Thyroid gland (tissue), 4 donors: ENCODE results near the gene PKNOX2.

Source experiments
- POLR2A ChIP-seq, 2 donors: fragments of 450-650 bp; IDR thresholded peaks; one replicate each; pipeline ENCODE4 v1.6.1; 2017; ENCODE audit warnings: antibody characterized with exemption in 2 of 2, mild to moderate bottlenecking in 2 of 2, moderate library complexity in 1 of 2
- TF ChIP-seq, protein P1 (sequence below), 6 experiments: fragments of 200-600 bp in 3 of 6; fragments of 450-650 bp in 3 of 6; sonication (generic) in 3 of 6; IDR thresholded peaks; one replicate each; pipeline ENCODE4 v1.5.1; 2016 to 2019; ENCODE audit warnings: antibody characterized with exemption in 6 of 6, mild to moderate bottlenecking in 2 of 6, inconsistent platforms in 1 of 6, moderate library complexity in 1 of 6

DNA sequence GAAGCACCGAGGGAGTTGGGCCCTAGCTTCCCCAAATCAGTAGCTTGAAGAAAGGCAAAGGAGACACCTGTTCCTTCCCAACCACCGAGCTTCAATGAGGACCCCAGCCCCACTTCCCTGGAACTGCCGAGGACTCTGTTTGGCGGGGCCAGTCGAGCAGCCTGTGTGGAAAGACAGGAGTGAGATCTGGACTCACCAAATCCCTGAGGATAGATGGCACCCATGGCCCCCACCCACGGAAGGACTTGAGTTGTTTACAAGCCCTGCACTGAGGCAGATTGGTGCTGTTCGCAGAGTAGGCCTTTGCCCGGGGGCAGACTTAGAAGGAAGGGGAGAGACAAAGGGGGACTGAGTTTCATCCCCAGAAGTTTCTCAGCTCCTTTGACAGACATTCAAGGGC lies 266.9 kb downstream of the PKNOX2 start:
- TF ChIP-seq, protein P1, sequence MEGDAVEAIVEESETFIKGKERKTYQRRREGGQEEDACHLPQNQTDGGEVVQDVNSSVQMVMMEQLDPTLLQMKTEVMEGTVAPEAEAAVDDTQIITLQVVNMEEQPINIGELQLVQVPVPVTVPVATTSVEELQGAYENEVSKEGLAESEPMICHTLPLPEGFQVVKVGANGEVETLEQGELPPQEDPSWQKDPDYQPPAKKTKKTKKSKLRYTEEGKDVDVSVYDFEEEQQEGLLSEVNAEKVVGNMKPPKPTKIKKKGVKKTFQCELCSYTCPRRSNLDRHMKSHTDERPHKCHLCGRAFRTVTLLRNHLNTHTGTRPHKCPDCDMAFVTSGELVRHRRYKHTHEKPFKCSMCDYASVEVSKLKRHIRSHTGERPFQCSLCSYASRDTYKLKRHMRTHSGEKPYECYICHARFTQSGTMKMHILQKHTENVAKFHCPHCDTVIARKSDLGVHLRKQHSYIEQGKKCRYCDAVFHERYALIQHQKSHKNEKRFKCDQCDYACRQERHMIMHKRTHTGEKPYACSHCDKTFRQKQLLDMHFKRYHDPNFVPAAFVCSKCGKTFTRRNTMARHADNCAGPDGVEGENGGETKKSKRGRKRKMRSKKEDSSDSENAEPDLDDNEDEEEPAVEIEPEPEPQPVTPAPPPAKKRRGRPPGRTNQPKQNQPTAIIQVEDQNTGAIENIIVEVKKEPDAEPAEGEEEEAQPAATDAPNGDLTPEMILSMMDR (IDR thresholded peaks at IDR 0.05) = no peak
- no peak for TF ChIP-seq POLR2A (IDR thresholded peaks at IDR 0.05)
